GM21423 (cell line): ENCODE results near the gene CXCL1.
"Not testable (repeated sequence)": the region's sequence is repeated elsewhere in the genome, so short reads cannot be mapped to it uniquely, and the experiment has no call there.

Experiments used
- ATAC-seq: cut with Tn5 transposase; IDR thresholded peaks from one replicate; pipeline ENCODE4 v1.9.1; 2021; ENCODE audit warnings: mild to moderate bottlenecking, moderate library complexity; ENCODE audit not compliant: unreplicated experiment

Gene CXCL1

GRCh38 chr4:73872316-73873108 lies 3.3 kb downstream of the CXCL1 start:
- no peak for ATAC-seq

- ATAC-seq = no peak
These were observed 5.2 kb downstream of the CXCL1 start for GRCh38 chr4:73874386-73874785.

GRCh38 chr4:73875401-73875800 lies 6.2 kb downstream of the CXCL1 start:
- no peak for ATAC-seq

GRCh38 chr4:73883306-73883705 lies 14.1 kb downstream of the CXCL1 start:
- no peak for ATAC-seq

GRCh38 chr4:73885574-73886267 lies 16.5 kb downstream of the CXCL1 start:
- no peak for ATAC-seq

GRCh38 chr4:73891326-73891725 lies 22.1 kb downstream of the CXCL1 start:
- no peak for ATAC-seq

GRCh38 chr4:73891739-73892405 lies 22.7 kb downstream of the CXCL1 start:
- ATAC-seq = no peak

- ATAC-seq = no peak
These were observed 23.8 kb downstream of the CXCL1 start for GRCh38 chr4:73892966-73893365.

- ATAC-seq = no peak
These were observed 24.8 kb downstream of the CXCL1 start for GRCh38 chr4:73894001-73894400.

GRCh38 chr4:73895201-73896175 lies 26.3 kb downstream of the CXCL1 start:
- ATAC-seq = no peak

- ATAC-seq = no peak
These were observed 27.2 kb downstream of the CXCL1 start for GRCh38 chr4:73896416-73896815.

- ATAC-seq = no peak
These were observed 28.4 kb downstream of the CXCL1 start for GRCh38 chr4:73897380-73898136.

- ATAC-seq = not testable (repeated sequence)
These were observed 30.1 kb downstream of the CXCL1 start for GRCh38 chr4:73899338-73899737.

- ATAC-seq = no peak
These were observed 31.8 kb downstream of the CXCL1 start for GRCh38 chr4:73901031-73901430.

GRCh38 chr4:73902038-73902637 lies 32.9 kb downstream of the CXCL1 start:
- no peak for ATAC-seq

- no peak for ATAC-seq
These were observed 33.8 kb downstream of the CXCL1 start for GRCh38 chr4:73902817-73903547.

- ATAC-seq = no peak
These were observed 35.3 kb downstream of the CXCL1 start for GRCh38 chr4:73904491-73904890.

GRCh38 chr4:73908965-73909364 lies 39.8 kb downstream of the CXCL1 start:
- no peak for ATAC-seq

- ATAC-seq = no peak
These were observed 42.6 kb downstream of the CXCL1 start for GRCh38 chr4:73911746-73912145.
